ENCODE data around the gene ARHGEF5. TPM values are rescaled to one million over a fixed set of nuclear protein-coding genes. Genes with fewer than 3 reads are reported as not detected.
"Not testable (repeated sequence)": the region's sequence is repeated elsewhere in the genome, so short reads cannot be mapped to it uniquely, and the experiment has no call there.

ARHGEF5 gene
- total RNA-seq, 1 experiment from 2014 or later = 44.2 TPM

- CTCF ChIA-PET; H2AFZ ChIP-seq (ENCODE audit: low read depth, low read length, poor library complexity, severe bottlenecking); H3K9me2 ChIP-seq (ENCODE audit: insufficient read depth); H3K4me1 ChIP-seq (ENCODE audit: control insufficient read depth in 1 of 2, insufficient read depth in 2 of 2, low read length in 2 of 2); intact Hi-C loops (cut with micrococcal nuclease); ATAC-seq; H4K20me1 ChIP-seq (ENCODE audit: insufficient read depth); POLR2A ChIA-PET; H3K9me3 ChIP-seq (ENCODE audit: control insufficient read depth in 1 of 2, insufficient read depth in 1 of 2, low read depth in 1 of 2, low read length in 2 of 2); H3K9ac ChIP-seq (ENCODE audit: low read length); H3K36me3 ChIP-seq (ENCODE audit: control insufficient read depth in 1 of 2, insufficient read depth in 2 of 2, low read length in 2 of 2); DNase-seq (ENCODE audit: low read depth, low spot score); H3K27me3 ChIP-seq (ENCODE audit: insufficient read depth, low read length); H3K4me3 ChIP-seq (replicated peaks in 1 of 2; ENCODE audit: low read depth in 1 of 2, low read length in 2 of 2); BruUV-seq (replicated peaks); H3K79me2 ChIP-seq (ENCODE audit: insufficient read depth, low read length); H3K27ac ChIP-seq (ENCODE audit: low read depth, low read length); RAD21 ChIA-PET (ENCODE audit: low non-redundant PET in 1 of 2, low total read pairs in 2 of 2, uncharacterized antibody in 2 of 2, unreplicated experiment in 2 of 2); H3K4me2 ChIP-seq (ENCODE audit: low read length): not testable (repeated sequence)
Measured at GRCh38 chr7:144330044-144330443, 25.2 kb upstream of the ARHGEF5 start.

- H3K9ac ChIP-seq (ENCODE audit: low read length); BruUV-seq (replicated peaks); H3K4me3 ChIP-seq (replicated peaks in 1 of 2; ENCODE audit: low read depth in 1 of 2, low read length in 2 of 2); H3K4me2 ChIP-seq (ENCODE audit: low read length); H3K27ac ChIP-seq (ENCODE audit: low read depth, low read length); DNase-seq (ENCODE audit: low read depth, low spot score); H2AFZ ChIP-seq (ENCODE audit: low read depth, low read length, poor library complexity, severe bottlenecking); H3K9me3 ChIP-seq (ENCODE audit: control insufficient read depth in 1 of 2, insufficient read depth in 1 of 2, low read depth in 1 of 2, low read length in 2 of 2); H4K20me1 ChIP-seq (ENCODE audit: insufficient read depth); H3K9me2 ChIP-seq (ENCODE audit: insufficient read depth); H3K36me3 ChIP-seq (ENCODE audit: control insufficient read depth in 1 of 2, insufficient read depth in 2 of 2, low read length in 2 of 2); intact Hi-C loops (cut with micrococcal nuclease); H3K4me1 ChIP-seq (ENCODE audit: control insufficient read depth in 1 of 2, insufficient read depth in 2 of 2, low read length in 2 of 2); H3K27me3 ChIP-seq (ENCODE audit: insufficient read depth, low read length); H3K79me2 ChIP-seq (ENCODE audit: insufficient read depth, low read length): not testable (repeated sequence)
- ChIA-PET POLR2A (interaction anchor here (0.6 kb wide), 1 partner anchor 75 kb away, joined by 3 read pairs; no protein-coding TSS in a partner anchor), RAD21 (ENCODE audit: low non-redundant PET in 1 of 2, low total read pairs in 2 of 2, uncharacterized antibody in 2 of 2, unreplicated experiment in 2 of 2) (interaction anchor here (0.6 to 1.2 kb wide), 2 partner anchors 61 to 179 kb away, joined by 3 to 4 read pairs; no protein-coding TSS in a partner anchor), CTCF (interaction anchor here (0.7 kb wide), 2 partner anchors 106 to 112 kb away, joined by 4 to 6 read pairs; no protein-coding TSS in a partner anchor)
- ATAC-seq = peak; percentile 77
- TF ChIP-seq CTCF (IDR thresholded peaks at IDR 0.05 in 2 of 3, conservative IDR thresholded peaks at IDR 0.05 in 1 of 3; ENCODE audit: borderline replicate concordance in 1 of 3, insufficient read depth in 1 of 3, low read depth in 2 of 3, low read length in 2 of 3) = 0 out of 6 replicates have a peak, but pooled peaks of 1 of the 3 experiments have one; percentile 1
Measured at GRCh38 chr7:144331221-144331995, 23.8 kb upstream of the ARHGEF5 start.

GRCh38 chr7:144331996-144332288 lies 23.3 kb upstream of the ARHGEF5 start:
- H2AFZ ChIP-seq (ENCODE audit: low read depth, low read length, poor library complexity, severe bottlenecking); H3K9me2 ChIP-seq (ENCODE audit: insufficient read depth); H3K27ac ChIP-seq (ENCODE audit: low read depth, low read length); H3K79me2 ChIP-seq (ENCODE audit: insufficient read depth, low read length); H3K9me3 ChIP-seq (ENCODE audit: control insufficient read depth in 1 of 2, insufficient read depth in 1 of 2, low read depth in 1 of 2, low read length in 2 of 2); H4K20me1 ChIP-seq (ENCODE audit: insufficient read depth); H3K4me1 ChIP-seq (ENCODE audit: control insufficient read depth in 1 of 2, insufficient read depth in 2 of 2, low read length in 2 of 2); H3K4me2 ChIP-seq (ENCODE audit: low read length); H3K36me3 ChIP-seq (ENCODE audit: control insufficient read depth in 1 of 2, insufficient read depth in 2 of 2, low read length in 2 of 2); DNase-seq (ENCODE audit: low read depth, low spot score); H3K4me3 ChIP-seq (replicated peaks in 1 of 2; ENCODE audit: low read depth in 1 of 2, low read length in 2 of 2); H3K27me3 ChIP-seq (ENCODE audit: insufficient read depth, low read length); BruUV-seq (replicated peaks); H3K9ac ChIP-seq (ENCODE audit: low read length); intact Hi-C loops (cut with micrococcal nuclease): not testable (repeated sequence)
- ATAC-seq = peak; percentile 50
- ChIA-PET POLR2A (interaction anchor here (0.6 kb wide), 1 partner anchor 74 kb away, joined by 3 read pairs; no protein-coding TSS in a partner anchor), RAD21 (ENCODE audit: low non-redundant PET in 1 of 2, low total read pairs in 2 of 2, uncharacterized antibody in 2 of 2, unreplicated experiment in 2 of 2) (interaction anchor here (0.6 to 1.2 kb wide), 2 partner anchors 60 to 178 kb away, joined by 3 to 4 read pairs; no protein-coding TSS in a partner anchor), CTCF (interaction anchor here (0.7 kb wide), 2 partner anchors 105 to 113 kb away, joined by 4 to 6 read pairs; no protein-coding TSS in a partner anchor)

- intact Hi-C loops (cut with micrococcal nuclease); H3K9ac ChIP-seq (ENCODE audit: low read length); RAD21 ChIA-PET (ENCODE audit: low non-redundant PET in 1 of 2, low total read pairs in 2 of 2, uncharacterized antibody in 2 of 2, unreplicated experiment in 2 of 2); H3K9me2 ChIP-seq (ENCODE audit: insufficient read depth); H3K4me3 ChIP-seq (replicated peaks in 1 of 2; ENCODE audit: low read depth in 1 of 2, low read length in 2 of 2); ATAC-seq; H3K36me3 ChIP-seq (ENCODE audit: control insufficient read depth in 1 of 2, insufficient read depth in 2 of 2, low read length in 2 of 2); POLR2A ChIA-PET; CTCF ChIA-PET; H3K9me3 ChIP-seq (ENCODE audit: control insufficient read depth in 1 of 2, insufficient read depth in 1 of 2, low read depth in 1 of 2, low read length in 2 of 2); H2AFZ ChIP-seq (ENCODE audit: low read depth, low read length, poor library complexity, severe bottlenecking); BruUV-seq (replicated peaks); H3K4me2 ChIP-seq (ENCODE audit: low read length); DNase-seq (ENCODE audit: low read depth, low spot score); H3K27ac ChIP-seq (ENCODE audit: low read depth, low read length); H3K27me3 ChIP-seq (ENCODE audit: insufficient read depth, low read length); H3K79me2 ChIP-seq (ENCODE audit: insufficient read depth, low read length); H4K20me1 ChIP-seq (ENCODE audit: insufficient read depth): not testable (repeated sequence)
- peaks cover 6 to 13% of the 10 kb centered on the region in 2 experiments for H3K4me1 ChIP-seq (ENCODE audit: control insufficient read depth in 1 of 2, insufficient read depth in 2 of 2, low read length in 2 of 2)
Measured at GRCh38 chr7:144348625-144349024, 6.6 kb upstream of the ARHGEF5 start.

Measured in HCT116 (cell line).